ENCODE measurements around the gene COX6B2. TPM values are rescaled to one million over a fixed set of nuclear protein-coding genes. Genes with fewer than 3 reads are reported as not detected.

The COX6B2 gene
- polyA plus RNA-seq, 1 of the 3 experiments (the other 2 are of a cell fraction) = 0.74 TPM

DNA sequence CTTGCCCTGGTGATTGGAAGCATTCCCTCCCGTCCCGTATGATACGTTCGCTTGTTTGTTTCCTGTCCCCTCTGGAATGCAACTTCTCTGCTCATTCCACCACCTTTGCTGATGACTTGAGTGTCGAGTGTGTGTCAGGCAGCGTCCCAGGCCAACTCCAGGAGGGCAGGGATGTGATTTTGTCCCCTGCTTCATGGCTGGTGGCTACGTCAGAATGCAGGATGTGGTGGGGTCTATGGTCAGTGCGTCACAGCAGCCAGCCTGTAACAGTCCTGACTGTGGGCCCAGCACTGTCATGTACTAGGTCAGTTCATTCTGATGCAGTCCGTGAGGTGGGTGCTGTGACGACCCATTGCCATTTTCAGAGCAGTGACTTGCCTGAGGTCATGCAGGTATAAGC, 54.5 kb downstream of the COX6B2 start:
- 97% methylated on average over 10 of the region's 10 CpGs for WGBS (ENCODE audit: low lambda C conversion rate)
- Histone ChIP-seq H3K27me3 (ENCODE audit: insufficient read depth) (no peaks in the 10 kb centered on the region), H4K20me1 (ENCODE audit: insufficient read depth) (no peaks in the 10 kb centered on the region), H3K4me2 (no peak overlapping the region), H3K9me3 (no peaks in the 10 kb centered on the region), H3K79me2 (ENCODE audit: insufficient read depth) (no peaks in the 10 kb centered on the region), H3K4me3 (ENCODE audit: low read depth in 2 of 2, low read length in 1 of 2) (no peak overlapping the region), H3K9me2 (no peaks in the 10 kb centered on the region), H3F3A (replicated peaks; ENCODE audit: insufficient read depth) (no peaks in the 10 kb centered on the region), H3K4me1 (ENCODE audit: control insufficient read depth in 1 of 2, insufficient read depth in 2 of 2, low read depth in 1 of 2, low read length in 1 of 2) (peaks cover 0 to 8% of the 10 kb centered on the region in 2 experiments; a peak in 1 of 4 replicates), H3K36me3 (replicated peaks in 1 of 2; ENCODE audit: control insufficient read depth in 1 of 2, insufficient read depth in 2 of 2, low read length in 1 of 2) (peaks cover 3 to 24% of the 10 kb centered on the region in 2 experiments), H3K9ac (no peak overlapping the region), H2AFZ (ENCODE audit: low read depth) (no peak overlapping the region), H3K27ac (ENCODE audit: low read depth in 2 of 2, low read length in 1 of 2) (no peak overlapping the region)
- ChIA-PET CTCF (interaction anchor here (1.1 kb wide), 1 partner anchor 110 kb away, joined by 4 read pairs; no protein-coding TSS in a partner anchor), POLR2A (no interaction called here)
- no peak for DNase-seq
- TF ChIP-seq, protein P1, sequence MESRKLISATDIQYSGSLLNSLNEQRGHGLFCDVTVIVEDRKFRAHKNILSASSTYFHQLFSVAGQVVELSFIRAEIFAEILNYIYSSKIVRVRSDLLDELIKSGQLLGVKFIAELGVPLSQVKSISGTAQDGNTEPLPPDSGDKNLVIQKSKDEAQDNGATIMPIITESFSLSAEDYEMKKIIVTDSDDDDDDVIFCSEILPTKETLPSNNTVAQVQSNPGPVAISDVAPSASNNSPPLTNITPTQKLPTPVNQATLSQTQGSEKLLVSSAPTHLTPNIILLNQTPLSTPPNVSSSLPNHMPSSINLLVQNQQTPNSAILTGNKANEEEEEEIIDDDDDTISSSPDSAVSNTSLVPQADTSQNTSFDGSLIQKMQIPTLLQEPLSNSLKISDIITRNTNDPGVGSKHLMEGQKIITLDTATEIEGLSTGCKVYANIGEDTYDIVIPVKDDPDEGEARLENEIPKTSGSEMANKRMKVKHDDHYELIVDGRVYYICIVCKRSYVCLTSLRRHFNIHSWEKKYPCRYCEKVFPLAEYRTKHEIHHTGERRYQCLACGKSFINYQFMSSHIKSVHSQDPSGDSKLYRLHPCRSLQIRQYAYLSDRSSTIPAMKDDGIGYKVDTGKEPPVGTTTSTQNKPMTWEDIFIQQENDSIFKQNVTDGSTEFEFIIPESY (IDR thresholded peaks at IDR 0.05; ENCODE audit: borderline replicate concordance, low read depth) = no peak
- TF ChIP-seq MAX (IDR thresholded peaks at IDR 0.05; ENCODE audit: low read depth) (no peak), FOXM1 (IDR thresholded peaks at IDR 0.05; ENCODE audit: low read depth) (no peak), YY1 (IDR thresholded peaks at IDR 0.05; ENCODE audit: low read depth) (no peak), JUND (IDR thresholded peaks at IDR 0.05) (no peak), USF2 (IDR thresholded peaks at IDR 0.05; ENCODE audit: borderline replicate concordance, low read depth, low read length) (no peak), GABPA (IDR thresholded peaks at IDR 0.05; ENCODE audit: low read depth) (no peak), NRF1 (IDR thresholded peaks at IDR 0.05; ENCODE audit: low read depth, low read length) (no peak), ELF1 (IDR thresholded peaks at IDR 0.05) (no peak), MXI1 (IDR thresholded peaks at IDR 0.05; ENCODE audit: low read depth, low read length) (no peak), FOXJ3 (CRISPR knock-in tag; IDR thresholded peaks at IDR 0.05) (no peak), POLR2AphosphoS5 (IDR thresholded peaks at IDR 0.05; ENCODE audit: low read depth, low read length) (no peak), CTCF (IDR thresholded peaks at IDR 0.05) (no peak), GATA2 (CRISPR knock-in tag; IDR thresholded peaks at IDR 0.05) (no peak), RCOR1 (IDR thresholded peaks at IDR 0.05; ENCODE audit: low read length) (no peak), REST (IDR thresholded peaks at IDR 0.05; ENCODE audit: low read depth, low read length) (no peak), RXRA (IDR thresholded peaks at IDR 0.05; ENCODE audit: borderline replicate concordance, low read depth) (no peak), EP300 (IDR thresholded peaks at IDR 0.05; ENCODE audit: borderline replicate concordance in 1 of 2, low read depth in 1 of 2, low read length in 1 of 2) (no peak), NFIC (IDR thresholded peaks at IDR 0.05; ENCODE audit: borderline replicate concordance) (no peak)
- TF ChIP-seq, protein P2, sequence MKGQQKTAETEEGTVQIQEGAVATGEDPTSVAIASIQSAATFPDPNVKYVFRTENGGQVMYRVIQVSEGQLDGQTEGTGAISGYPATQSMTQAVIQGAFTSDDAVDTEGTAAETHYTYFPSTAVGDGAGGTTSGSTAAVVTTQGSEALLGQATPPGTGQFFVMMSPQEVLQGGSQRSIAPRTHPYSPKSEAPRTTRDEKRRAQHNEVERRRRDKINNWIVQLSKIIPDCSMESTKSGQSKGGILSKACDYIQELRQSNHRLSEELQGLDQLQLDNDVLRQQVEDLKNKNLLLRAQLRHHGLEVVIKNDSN (IDR thresholded peaks at IDR 0.05; ENCODE audit: borderline replicate concordance, low read depth) = no peak
